Adipocyte (in vitro differentiated cells): Measurements from ENCODE around the gene CCDC60.

Experiments
- DNase-seq: peaks from one replicate; pipeline ENCODE4 v3.0.0-alpha.2; 2015; ENCODE audit warnings: low read depth
- H3K27me3 ChIP-seq: replicated peaks from 2 replicates; pipeline ENCODE4 v1.7.0; 2013; ENCODE audit warnings: mild to moderate bottlenecking, low read length, moderate library complexity; ENCODE audit not compliant: control insufficient read depth, insufficient read depth
- H3K36me3 ChIP-seq: 2 replicates; pipeline ENCODE4 v1.7.0; 2013; ENCODE audit warnings: low read length, mild to moderate bottlenecking, moderate library complexity; ENCODE audit not compliant: control insufficient read depth, insufficient read depth, severe bottlenecking
- H3K4me1 ChIP-seq: 2 replicates; pipeline ENCODE4 v1.7.0; 2013; ENCODE audit warnings: mild to moderate bottlenecking, low read length, moderate library complexity; ENCODE audit not compliant: control insufficient read depth, insufficient read depth
- H3K4me3 ChIP-seq: 2 replicates; pipeline ENCODE4 v1.7.0; 2013; ENCODE audit warnings: mild to moderate bottlenecking, low read length, moderate library complexity
- H3K9ac ChIP-seq: 2 replicates; pipeline ENCODE4 v1.7.0; 2013; ENCODE audit warnings: mild to moderate bottlenecking, low read length, moderate library complexity
- H3K9me3 ChIP-seq: 2 replicates; pipeline ENCODE4 v1.7.0; 2013; ENCODE audit warnings: mild to moderate bottlenecking, low read length, moderate library complexity; ENCODE audit not compliant: control insufficient read depth

CCDC60 gene

GRCh38 chr12:119391673-119392072, 57.1 kb downstream of the CCDC60 start:
- Histone ChIP-seq H3K27me3 (peaks cover 5% of the 10 kb centered on the region), H3K9me3 (no peaks in the 10 kb centered on the region), H3K9ac (no peak overlapping the region), H3K4me1 (no peaks in the 10 kb centered on the region), H3K36me3 (no peaks in the 10 kb centered on the region), H3K4me3 (no peak overlapping the region)
- DNase-seq, result no peak

GRCh38 chr12:119393677-119394076, 59.1 kb downstream of the CCDC60 start:
- no peak for DNase-seq
- H3K9ac ChIP-seq, result no peak overlapping the region
- H3K36me3 ChIP-seq, result no peaks in the 10 kb centered on the region
- no peaks in the 10 kb centered on the region for H3K9me3 ChIP-seq
- no peak overlapping the region for H3K4me3 ChIP-seq
- peaks cover 5% of the 10 kb centered on the region for H3K27me3 ChIP-seq
- no peaks in the 10 kb centered on the region for H3K4me1 ChIP-seq

GRCh38 chr12:119397540-119397939, 63.0 kb downstream of the CCDC60 start:
- no peaks in the 10 kb centered on the region for H3K27me3 ChIP-seq
- no peaks in the 10 kb centered on the region for H3K4me1 ChIP-seq
- H3K9ac ChIP-seq, result no peak overlapping the region
- DNase-seq, result no peak
- no peak overlapping the region for H3K4me3 ChIP-seq
- H3K36me3 ChIP-seq, result no peaks in the 10 kb centered on the region
- H3K9me3 ChIP-seq, result no peaks in the 10 kb centered on the region

GRCh38 chr12:119398190-119398589, 63.7 kb downstream of the CCDC60 start:
- no peaks in the 10 kb centered on the region for H3K4me1 ChIP-seq
- H3K9me3 ChIP-seq, result no peaks in the 10 kb centered on the region
- DNase-seq, result no peak
- H3K9ac ChIP-seq, result no peak overlapping the region
- no peak overlapping the region for H3K4me3 ChIP-seq
- H3K36me3 ChIP-seq, result no peaks in the 10 kb centered on the region
- H3K27me3 ChIP-seq, result peaks cover 3% of the 10 kb centered on the region

- DNase-seq, result no peak
- Histone ChIP-seq H3K36me3 (no peaks in the 10 kb centered on the region), H3K4me3 (no peak overlapping the region), H3K9me3 (no peaks in the 10 kb centered on the region), H3K27me3 (peaks cover 3% of the 10 kb centered on the region), H3K9ac (no peak overlapping the region), H3K4me1 (no peaks in the 10 kb centered on the region)
These were observed 64.8 kb downstream of the CCDC60 start for GRCh38 chr12:119399301-119399700.

GRCh38 chr12:119406308-119406707, 71.8 kb downstream of the CCDC60 start:
- no peak overlapping the region for H3K9ac ChIP-seq
- no peaks in the 10 kb centered on the region for H3K36me3 ChIP-seq
- no peaks in the 10 kb centered on the region for H3K4me1 ChIP-seq
- no peaks in the 10 kb centered on the region for H3K9me3 ChIP-seq
- H3K27me3 ChIP-seq, result peaks cover 12% of the 10 kb centered on the region
- no peak for DNase-seq
- no peak overlapping the region for H3K4me3 ChIP-seq

- no peak overlapping the region for H3K4me3 ChIP-seq
- no peaks in the 10 kb centered on the region for H3K36me3 ChIP-seq
These were observed 72.3 kb downstream of the CCDC60 start for GRCh38 chr12:119406811-119407210.

GRCh38 chr12:119409043-119409442, 74.5 kb downstream of the CCDC60 start:
- no peaks in the 10 kb centered on the region for H3K9me3 ChIP-seq
- no peak for DNase-seq
- H3K27me3 ChIP-seq, result peaks cover 14% of the 10 kb centered on the region
- H3K36me3 ChIP-seq, result no peaks in the 10 kb centered on the region
- H3K4me3 ChIP-seq, result no peak overlapping the region
- H3K9ac ChIP-seq, result no peak overlapping the region
- H3K4me1 ChIP-seq, result no peaks in the 10 kb centered on the region

More at GRCh38 chr12:119406811-119407210, 72.3 kb downstream of the CCDC60 start:
- no peak overlapping the region for H3K9ac ChIP-seq
- no peak for DNase-seq
- no peaks in the 10 kb centered on the region for H3K4me1 ChIP-seq
- H3K9me3 ChIP-seq, result no peaks in the 10 kb centered on the region
- peaks cover 17% of the 10 kb centered on the region for H3K27me3 ChIP-seq

GRCh38 chr12:119410396-119410795, 75.9 kb downstream of the CCDC60 start:
- no peaks in the 10 kb centered on the region for H3K4me1 ChIP-seq
- peaks cover 19% of the 10 kb centered on the region for H3K27me3 ChIP-seq
- DNase-seq, result no peak
- no peak overlapping the region for H3K4me3 ChIP-seq
- no peak overlapping the region for H3K9ac ChIP-seq
- no peaks in the 10 kb centered on the region for H3K9me3 ChIP-seq
- no peaks in the 10 kb centered on the region for H3K36me3 ChIP-seq

GRCh38 chr12:119412306-119412705, 77.8 kb downstream of the CCDC60 start:
- no peak overlapping the region for H3K4me3 ChIP-seq
- H3K4me1 ChIP-seq, result no peaks in the 10 kb centered on the region
- no peak for DNase-seq
- H3K27me3 ChIP-seq, result peaks cover 22% of the 10 kb centered on the region
- no peaks in the 10 kb centered on the region for H3K36me3 ChIP-seq
- H3K9me3 ChIP-seq, result no peaks in the 10 kb centered on the region
- no peak overlapping the region for H3K9ac ChIP-seq

GRCh38 chr12:119412811-119413794, 78.6 kb downstream of the CCDC60 start:
- peak; percentile 17 for DNase-seq
- Histone ChIP-seq H3K4me1 (no peaks in the 10 kb centered on the region), H3K27me3 (peaks cover 22% of the 10 kb centered on the region), H3K36me3 (no peaks in the 10 kb centered on the region), H3K9me3 (no peaks in the 10 kb centered on the region), H3K9ac (no peak overlapping the region), H3K4me3 (no peak overlapping the region)
